GM12878 (cell line): ENCODE results near the gene AMBRA1. TPM values are rescaled to one million over a fixed set of nuclear protein-coding genes. Genes with fewer than 3 reads are reported as not detected.

Experiments
- ATAC-seq: fragments of 200-7000 bp; cut with Tn5 transposase; 3 replicates; pipeline ENCODE4 v1.9.1; 2020; ENCODE audit warnings: mild to moderate bottlenecking, moderate library complexity
- BruUV-seq: library from RNA; stranded (reverse); fragments of 400-500 nt; replicated peaks from 2 replicates; lab custom pipeline; 2021; lab: Mats Ljungman, UMichigan
- CTCF ChIA-PET: fragments of 300-600 bp; sonication (Branson Sonifier 250); formaldehyde crosslinking; extraction: SDS; loops from one replicate; lab custom pipeline; 2021; ENCODE audit warnings: inconsistent platforms; lab: Yijun Ruan, JAX
- POLR2A ChIA-PET: fragments of 350-600 bp; formaldehyde crosslinking; extraction: SDS; loops from one replicate; lab custom pipeline; 2021; ENCODE audit warnings: inconsistent platforms; lab: Charles Lee
- RAD21 ChIA-PET: fragments of 300-600 bp; sonication (Branson Sonifier 250); formaldehyde crosslinking; loops from one replicate; lab custom pipeline; 2023; ENCODE audit warnings: antibody characterized with exemption; ENCODE audit not compliant: unreplicated experiment; lab: Charles Lee
- SMC1A ChIA-PET: fragments of 300-600 bp; sonication (Branson Sonifier 250); formaldehyde crosslinking; loops from one replicate; lab custom pipeline; 2023; ENCODE audit not compliant: unreplicated experiment, uncharacterized antibody; lab: Charles Lee
- DNase-seq: peaks from one replicate; pipeline ENCODE4 v3.0.0-alpha.2; 2011; ENCODE audit warnings: low read depth, low spot score
- FAIRE-seq: peaks from 3 replicates; lab custom pipeline; 2011; peaks lifted over from hg19 to GRCh38; lab: Jason Lieb, UNC
- H2AFZ ChIP-seq: 2 replicates; pipeline ENCODE4 v1.6.0; 2011; ENCODE audit warnings: low read depth, low read length, control low read depth; ENCODE audit not compliant: control insufficient read depth
- H3K27ac ChIP-seq: 2 replicates; pipeline ENCODE4 v1.5.1; 2011; ENCODE audit warnings: control low read depth; ENCODE audit not compliant: control insufficient read depth, insufficient read depth
- H3K27me3 ChIP-seq, 2 experiments: replicated peaks in 1 of 2; 2 replicates each; pipeline versions ENCODE4 v1.6.0 to v1.6.1; 2011; ENCODE audit warnings: low read length in 1 of 2; ENCODE audit not compliant: control insufficient read depth in 2 of 2, insufficient read depth in 2 of 2
- H3K36me3 ChIP-seq, 2 experiments: 2 replicates each; pipeline ENCODE4 v1.5.1; 2011; ENCODE audit warnings: low read length in 1 of 2; ENCODE audit not compliant: control insufficient read depth in 2 of 2, insufficient read depth in 2 of 2
- H3K4me1 ChIP-seq: 2 replicates; pipeline ENCODE4 v1.6.1; 2011; ENCODE audit warnings: mild to moderate bottlenecking, low read length, moderate library complexity, mixed read lengths; ENCODE audit not compliant: control insufficient read depth, insufficient read depth
- H3K4me2 ChIP-seq: 2 replicates; pipeline ENCODE4 v1.6.0; 2011; ENCODE audit warnings: control low read depth; ENCODE audit not compliant: control insufficient read depth, insufficient read depth
- H3K4me3 ChIP-seq: fragments of 200-600 bp; sonication (generic); 2 replicates; pipeline ENCODE4 v1.5.1; 2016
- H3K79me2 ChIP-seq: 2 replicates; pipeline ENCODE4 v1.6.0; 2011; ENCODE audit warnings: low read length; ENCODE audit not compliant: control insufficient read depth, insufficient read depth
- H3K9ac ChIP-seq: 2 replicates; pipeline ENCODE4 v1.8.0; 2011; ENCODE audit warnings: low read length, control low read depth, mixed read lengths; ENCODE audit not compliant: control insufficient read depth, insufficient read depth
- H3K9me3 ChIP-seq: replicated peaks from 3 replicates; pipeline ENCODE4 v1.5.1; 2011; ENCODE audit warnings: mild to moderate bottlenecking, low read length; ENCODE audit not compliant: control insufficient read depth, insufficient read depth
- H4K20me1 ChIP-seq: 2 replicates; pipeline ENCODE4 v1.6.0; 2011; ENCODE audit not compliant: control insufficient read depth, insufficient read depth
- CREM ChIP-seq: IDR thresholded peaks from 2 replicates; pipeline ENCODE4 v1.6.1; 2014; ENCODE audit warnings: antibody characterized with exemption, low read depth
- ESRRA ChIP-seq: IDR thresholded peaks from 2 replicates; pipeline ENCODE4 v1.6.1; 2012; ENCODE audit warnings: mild to moderate bottlenecking, low read length, improper control_type of control experiment
- EZH2 ChIP-seq: IDR thresholded peaks from 2 replicates; pipeline ENCODE4 v1.6.1; 2012; ENCODE audit warnings: low read depth, mild to moderate bottlenecking, control low read depth, inconsistent platforms, low read length, borderline replicate concordance; ENCODE audit not compliant: control insufficient read depth
- HCFC1 ChIP-seq: fragments of 150-350 bp; IDR thresholded peaks from 2 replicates; pipeline ENCODE4 v1.6.1; 2014; ENCODE audit warnings: low read length
- JUND ChIP-seq: IDR thresholded peaks from 2 replicates; pipeline ENCODE4 v1.6.1; 2012; ENCODE audit warnings: low read depth, mild to moderate bottlenecking, low read length, improper control_type of control experiment, moderate library complexity
- POU2F2 ChIP-seq: IDR thresholded peaks from 3 replicates; pipeline ENCODE4 v1.6.1; 2011; ENCODE audit warnings: low read depth, mild to moderate bottlenecking, low read length, borderline replicate concordance
- RELA ChIP-seq: fragments of 450-650 bp; IDR thresholded peaks from 2 replicates; pipeline ENCODE4 v1.8.0; 2014; ENCODE audit warnings: borderline replicate concordance; ENCODE audit not compliant: partially characterized antibody
- SIX5 ChIP-seq: IDR thresholded peaks from 2 replicates; pipeline ENCODE4 v1.6.1; 2011; ENCODE audit warnings: mild to moderate bottlenecking, low read depth, low read length, moderate library complexity; ENCODE audit not compliant: severe bottlenecking
- STAT1 ChIP-seq: fragments of 450-650 bp; conservative IDR thresholded peaks from 2 replicates; pipeline ENCODE4 v1.6.1; 2014; ENCODE audit warnings: antibody characterized with exemption, mild to moderate bottlenecking
- ZNF274 ChIP-seq: IDR thresholded peaks from one replicate; pipeline ENCODE4 v1.8.0; 2011; ENCODE audit not compliant: insufficient read length, insufficient read depth
- WGBS: methylation state at CpG from one replicate; pipeline ENCODE4 v1.1.6; 2016; ENCODE audit warnings: low lambda C conversion rate; ENCODE audit not compliant: insufficient replicate concordance, insufficient coverage; ENCODE audit errors: missing lambda C conversion rate; 5-methylcytosine and 5-hydroxymethylcytosine counted together
- in situ Hi-C: fragments of 300-500 bp; cut with MboI; formaldehyde crosslinking; loops from 9 replicates; pipeline ENCODE4 v1.14.3; 2018; ENCODE audit warnings: mixed read lengths
- intact Hi-C: fragments of 100-400 bp; cut with micrococcal nuclease; formaldehyde crosslinking; loops from one replicate; pipeline ENCODE4 v1.14.2; 2022; ENCODE audit not compliant: unreplicated experiment
- polyA plus RNA-seq, 11 experiments: library from polyadenylated mRNA; depleted of rRNA in 4 of 11; unstranded in 6 of 11; stranded (reverse) in 5 of 11; fragments of >200 nt; fragmentation: Nextera tagmentation in 4 of 11; fragmentation: Illumina TruSeq in 1 of 11; extraction: Ambion mirVana in 4 of 11; extraction: Trizol in 1 of 11; gene quantifications; 1 replicate in 1 of 11; 2 replicates in 10 of 11; pipeline versions ENCODE4 v1.2.1 to v1.2.3, GENCODE V29; 2011 to 2016; ENCODE audit warnings: inconsistent platforms in 2 of 11, missing spikeins in 2 of 11, low read depth in 1 of 11
- total RNA-seq, 4 experiments: library from RNA; depleted of rRNA in 3 of 4; stranded (reverse); fragments of >200 nt in 3 of 4; fragmentation: Illumina TruSeq in 1 of 4; extraction: Trizol in 1 of 4; gene quantifications; 2 replicates each; pipeline versions ENCODE4 v1.2.1 to v1.2.3, GENCODE V29; 2013 to 2021
- TF ChIP-seq, protein P1 (sequence below): IDR thresholded peaks from 2 replicates; pipeline ENCODE4 v1.6.1; 2012; ENCODE audit warnings: low read depth, low read length, improper control_type of control experiment
- TF ChIP-seq, protein P2 (sequence below): fragments of 450-650 bp; IDR thresholded peaks from 2 replicates; pipeline ENCODE4 v1.6.1; 2017; ENCODE audit warnings: mild to moderate bottlenecking, moderate library complexity

AMBRA1 gene
- total and polyA plus RNA-seq, 10 of the 15 experiments (the other 5 are each of a cell fraction or from before 2014, with no cell fraction given), result 0.57 to 34.3 (median 13.7) TPM

DNA sequence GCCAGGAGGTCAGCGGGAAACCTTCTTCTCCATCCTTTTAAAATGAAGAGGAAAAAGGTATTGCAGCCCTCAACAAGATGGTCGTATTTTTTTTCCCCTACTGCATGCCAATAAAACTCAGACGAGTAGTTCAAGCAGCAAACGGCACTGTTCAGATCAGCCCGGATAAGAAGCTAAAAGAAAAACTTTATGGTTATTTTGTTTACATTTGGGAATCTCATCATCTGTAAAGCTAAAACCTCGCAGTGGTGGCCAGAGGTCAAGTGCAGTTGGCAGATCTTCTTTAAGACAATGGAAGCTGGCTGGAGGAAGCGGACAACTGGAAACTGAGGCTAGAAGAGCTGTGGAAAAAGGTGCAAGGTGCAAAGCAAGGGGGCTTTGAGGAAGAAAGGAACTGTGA is 171.2 kb downstream of the AMBRA1 start:
- DNase-seq (no peak), FAIRE-seq (no peak), ATAC-seq (no peak)
- Histone ChIP-seq H3K27ac (no peak overlapping the region), H3K4me2 (no peak overlapping the region), H3K27me3 (no peaks in the 10 kb centered on the region), H4K20me1 (no peaks in the 10 kb centered on the region), H3K9ac (no peak overlapping the region), H3K79me2 (no peaks in the 10 kb centered on the region), H2AFZ (no peak overlapping the region), H3K36me3 (peaks cover 2 to 7% of the 10 kb centered on the region in 2 experiments; a peak in 3 of 4 replicates), H3K9me3 (no peaks in the 10 kb centered on the region), H3K4me3 (no peak overlapping the region), H3K4me1 (no peaks in the 10 kb centered on the region)
- ChIA-PET SMC1A (interaction anchor here (0.9 to 1.4 kb wide), 5 partner anchors 9 to 55 kb away, joined by 3 to 4 read pairs (median 4); no protein-coding TSS in a partner anchor), CTCF (interaction anchor here (1.2 to 1.7 kb wide), 4 partner anchors 10 to 106 kb away, joined by 3 to 4 read pairs (median 4); no protein-coding TSS in a partner anchor), RAD21 (no interaction called here), POLR2A (no interaction called here)
- in situ Hi-C loops (no loop called here), intact Hi-C loops (no loop called here)
- TF ChIP-seq JUND (no peak), HCFC1 (no peak)
- 96% methylated on average over 7 of the region's 7 CpGs for WGBS
- BruUV-seq, result no TSS peak

DNA sequence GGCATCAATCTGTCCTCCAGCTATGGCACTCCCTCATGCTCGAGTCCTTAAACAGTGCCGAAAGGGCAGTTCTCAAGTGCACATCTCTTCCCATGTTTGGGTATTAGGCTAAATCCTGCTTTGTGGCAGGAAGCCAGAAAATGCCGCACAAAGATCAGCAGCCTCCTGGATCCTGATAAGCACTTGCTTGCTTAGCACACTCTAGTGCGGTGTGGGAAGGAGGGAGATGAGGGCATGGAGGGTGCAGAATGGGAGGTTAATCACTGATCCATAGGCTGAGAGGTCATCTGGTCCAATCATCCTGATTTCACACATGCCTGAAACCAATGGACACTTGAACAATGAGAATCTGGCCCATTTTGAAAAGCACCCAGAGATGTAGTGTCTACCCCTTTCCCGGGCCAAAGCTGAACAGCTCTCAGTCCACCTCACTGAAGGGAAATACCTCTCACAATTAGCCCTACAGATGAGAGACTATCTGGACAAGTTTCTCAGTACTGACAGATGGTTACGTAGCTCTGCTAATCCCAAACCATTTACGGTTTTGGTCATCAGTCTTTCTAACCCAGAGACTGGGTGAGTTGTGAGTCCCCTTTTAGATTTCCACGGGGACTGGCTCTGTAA is 172.5 kb downstream of the AMBRA1 start:
- H3K4me3 ChIP-seq, result no peak overlapping the region
- RAD21 ChIA-PET, result interaction anchor here (1.7 kb wide), 1 partner anchor 69 kb away, joined by 4 read pairs; no protein-coding TSS in a partner anchor
- H4K20me1 ChIP-seq, result no peaks in the 10 kb centered on the region
- no peak overlapping the region for H3K4me2 ChIP-seq
- BruUV-seq, result no TSS peak
- H3K27me3 ChIP-seq, result no peaks in the 10 kb centered on the region
- no peaks in the 10 kb centered on the region for H3K79me2 ChIP-seq
- H3K9me3 ChIP-seq, result no peaks in the 10 kb centered on the region
- TF ChIP-seq ZNF274 (no peak), EZH2 (no peak), POU2F2 (no peak), STAT1 (no peak), RELA (no peak), ESRRA (no peak), CREM (no peak), SIX5 (no peak)
- TF ChIP-seq, protein P1, sequence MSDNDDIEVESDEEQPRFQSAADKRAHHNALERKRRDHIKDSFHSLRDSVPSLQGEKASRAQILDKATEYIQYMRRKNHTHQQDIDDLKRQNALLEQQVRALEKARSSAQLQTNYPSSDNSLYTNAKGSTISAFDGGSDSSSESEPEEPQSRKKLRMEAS, result no peak
- TF ChIP-seq, protein P2, sequence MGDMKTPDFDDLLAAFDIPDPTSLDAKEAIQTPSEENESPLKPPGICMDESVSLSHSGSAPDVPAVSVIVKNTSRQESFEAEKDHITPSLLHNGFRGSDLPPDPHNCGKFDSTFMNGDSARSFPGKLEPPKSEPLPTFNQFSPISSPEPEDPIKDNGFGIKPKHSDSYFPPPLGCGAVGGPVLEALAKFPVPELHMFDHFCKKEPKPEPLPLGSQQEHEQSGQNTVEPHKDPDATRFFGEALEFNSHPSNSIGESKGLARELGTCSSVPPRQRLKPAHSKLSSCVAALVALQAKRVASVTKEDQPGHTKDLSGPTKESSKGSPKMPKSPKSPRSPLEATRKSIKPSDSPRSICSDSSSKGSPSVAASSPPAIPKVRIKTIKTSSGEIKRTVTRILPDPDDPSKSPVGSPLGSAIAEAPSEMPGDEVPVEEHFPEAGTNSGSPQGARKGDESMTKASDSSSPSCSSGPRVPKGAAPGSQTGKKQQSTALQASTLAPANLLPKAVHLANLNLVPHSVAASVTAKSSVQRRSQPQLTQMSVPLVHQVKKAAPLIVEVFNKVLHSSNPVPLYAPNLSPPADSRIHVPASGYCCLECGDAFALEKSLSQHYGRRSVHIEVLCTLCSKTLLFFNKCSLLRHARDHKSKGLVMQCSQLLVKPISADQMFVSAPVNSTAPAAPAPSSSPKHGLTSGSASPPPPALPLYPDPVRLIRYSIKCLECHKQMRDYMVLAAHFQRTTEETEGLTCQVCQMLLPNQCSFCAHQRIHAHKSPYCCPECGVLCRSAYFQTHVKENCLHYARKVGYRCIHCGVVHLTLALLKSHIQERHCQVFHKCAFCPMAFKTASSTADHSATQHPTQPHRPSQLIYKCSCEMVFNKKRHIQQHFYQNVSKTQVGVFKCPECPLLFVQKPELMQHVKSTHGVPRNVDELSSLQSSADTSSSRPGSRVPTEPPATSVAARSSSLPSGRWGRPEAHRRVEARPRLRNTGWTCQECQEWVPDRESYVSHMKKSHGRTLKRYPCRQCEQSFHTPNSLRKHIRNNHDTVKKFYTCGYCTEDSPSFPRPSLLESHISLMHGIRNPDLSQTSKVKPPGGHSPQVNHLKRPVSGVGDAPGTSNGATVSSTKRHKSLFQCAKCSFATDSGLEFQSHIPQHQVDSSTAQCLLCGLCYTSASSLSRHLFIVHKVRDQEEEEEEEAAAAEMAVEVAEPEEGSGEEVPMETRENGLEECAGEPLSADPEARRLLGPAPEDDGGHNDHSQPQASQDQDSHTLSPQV, result no peak
- TF ChIP-seq, all 136 proteins: peak for 0
- CTCF ChIA-PET, result interaction anchor here (0.7 to 1.7 kb wide), 3 partner anchors 11 to 25 kb away, joined by 3 to 4 read pairs (median 3); no protein-coding TSS in a partner anchor
- Histone ChIP-seq H3K9ac (no peak overlapping the region), H2AFZ (no peak overlapping the region), H3K4me1 (no peaks in the 10 kb centered on the region), H3K27ac (no peak overlapping the region), H3K36me3 (peaks cover 2 to 5% of the 10 kb centered on the region in 2 experiments; a peak in 3 of 4 replicates)
- in situ Hi-C loops (no loop called here), intact Hi-C loops (no loop called here)
- SMC1A ChIA-PET, result interaction anchor here (0.8 to 1.0 kb wide), 2 partner anchors 14 to 68 kb away, joined by 3 to 4 read pairs; no protein-coding TSS in a partner anchor
- 92% methylated on average over 8 of the region's 8 CpGs for WGBS
- POLR2A ChIA-PET, result interaction anchor here (0.6 kb wide), 1 partner anchor 21 kb away, joined by 5 read pairs; no protein-coding TSS in a partner anchor
- DNase-seq, result no peak
- FAIRE-seq, result no peak
- no peak for ATAC-seq
